WTC11 (cell line): ENCODE measurements around the gene XKR8. TPM values are rescaled to one million over a fixed set of nuclear protein-coding genes. Genes with fewer than 3 reads are reported as not detected.

ENCODE experiments used
- ATAC-seq: fragments of 200-7000 bp; cut with Tn5 transposase; 2 replicates; pipeline ENCODE4 v1.10.0; 2021; ENCODE audit warnings: mild to moderate bottlenecking, moderate library complexity
- CTCF ChIA-PET: fragments of 300-600 bp; sonication (Branson Sonifier 250); formaldehyde crosslinking; loops from one replicate; lab custom pipeline; 2021; ENCODE audit warnings: antibody characterized with exemption; lab: Charles Lee
- POLR2A ChIA-PET: fragments of 350-600 bp; sonication (Branson Sonifier 250); formaldehyde crosslinking; loops from one replicate; lab custom pipeline; 2021; ENCODE audit warnings: antibody characterized with exemption; lab: Charles Lee
- DNase-seq: peaks from one replicate; pipeline ENCODE4 v3.0.0; 2021; ENCODE audit warnings: low spot score
- H3K27ac Mint-ChIP-seq: 2 replicates; pipeline ENCODE4 v1.8.0; 2021; ENCODE audit warnings: mixed read lengths
- H3K27me3 Mint-ChIP-seq: 2 replicates; pipeline ENCODE4 v1.8.0; 2021; ENCODE audit warnings: low read depth, mild to moderate bottlenecking, moderate library complexity, mixed read lengths
- H3K36me3 Mint-ChIP-seq: 2 replicates; pipeline ENCODE4 v1.8.0; 2021; ENCODE audit warnings: mixed read lengths
- H3K4me1 Mint-ChIP-seq: 2 replicates; pipeline ENCODE4 v1.8.0; 2022; ENCODE audit warnings: mixed read lengths
- H3K4me3 Mint-ChIP-seq: 2 replicates; pipeline ENCODE4 v1.8.0; 2021; ENCODE audit warnings: mild to moderate bottlenecking, moderate library complexity, mixed read lengths
- H3K9me3 Mint-ChIP-seq: 2 replicates; pipeline ENCODE4 v1.8.0; 2021; ENCODE audit warnings: mixed read lengths
- AFF4 ChIP-seq: sonication (generic); formaldehyde crosslinking; IDR thresholded peaks from 2 replicates; pipeline ENCODE4 v1.8.1; 2023; ENCODE audit warnings: mild to moderate bottlenecking, missing genetic modification reagents, borderline replicate concordance
- CREB1 ChIP-seq: sonication (generic); formaldehyde crosslinking; IDR thresholded peaks from 2 replicates; pipeline ENCODE4 v1.8.0; 2023; ENCODE audit warnings: mild to moderate bottlenecking, missing genetic modification reagents
- CTCF ChIP-seq: fragments of 200-600 bp; IDR thresholded peaks from 2 replicates; pipeline ENCODE4 v1.8.0; 2022; ENCODE audit warnings: antibody characterized with exemption
- ELF4 ChIP-seq: sonication (generic); formaldehyde crosslinking; IDR thresholded peaks from 2 replicates; pipeline ENCODE4 v1.8.1; 2022; ENCODE audit warnings: low read depth, mild to moderate bottlenecking, moderate library complexity, missing genetic modification reagents
- EMX1 ChIP-seq: fragments of 250-450 bp; sonication (Bioruptor Pico); IDR thresholded peaks from 2 replicates; pipeline ENCODE4 v1.8.0; 2021; ENCODE audit warnings: mild to moderate bottlenecking
- ETV6 ChIP-seq: sonication (generic); formaldehyde crosslinking; IDR thresholded peaks from 2 replicates; pipeline ENCODE4 v1.8.1; 2022; ENCODE audit warnings: mild to moderate bottlenecking, missing genetic modification reagents
- GTF2I ChIP-seq: fragments of 250-450 bp; sonication (Bioruptor Pico); conservative IDR thresholded peaks from 2 replicates; pipeline ENCODE4 v1.4.0; 2021; ENCODE audit warnings: mild to moderate bottlenecking
- HMGXB4 ChIP-seq: sonication (generic); formaldehyde crosslinking; IDR thresholded peaks from 2 replicates; pipeline ENCODE4 v1.8.1; 2023; ENCODE audit warnings: mild to moderate bottlenecking, moderate library complexity, missing genetic modification reagents
- IRF2 ChIP-seq: sonication (generic); formaldehyde crosslinking; IDR thresholded peaks from 2 replicates; pipeline ENCODE4 v1.8.0; 2022; ENCODE audit warnings: low read depth, missing genetic modification reagents, borderline replicate concordance
- KAT7 ChIP-seq: sonication (generic); formaldehyde crosslinking; IDR thresholded peaks from 2 replicates; pipeline ENCODE4 v1.8.1; 2023; ENCODE audit warnings: missing genetic modification reagents, mild to moderate bottlenecking, borderline replicate concordance
- MXD4 ChIP-seq: fragments of 250-450 bp; sonication (Bioruptor Pico); IDR thresholded peaks from 2 replicates; pipeline ENCODE4 v1.8.0; 2021; ENCODE audit warnings: mild to moderate bottlenecking, moderate library complexity, borderline replicate concordance
- NR2C2 ChIP-seq: sonication (generic); formaldehyde crosslinking; IDR thresholded peaks from 2 replicates; pipeline ENCODE4 v1.8.0; 2022; ENCODE audit warnings: mild to moderate bottlenecking, missing genetic modification reagents
- RELA ChIP-seq: sonication (generic); formaldehyde crosslinking; IDR thresholded peaks from 2 replicates; pipeline ENCODE4 v1.8.1; 2022; ENCODE audit warnings: missing genetic modification reagents, mild to moderate bottlenecking, borderline replicate concordance
- RORB ChIP-seq: fragments of 250-450 bp; sonication (Bioruptor Pico); IDR thresholded peaks from 2 replicates; pipeline ENCODE4 v1.9.0; 2021; ENCODE audit warnings: mild to moderate bottlenecking
- SOX15 ChIP-seq: fragments of 250-450 bp; sonication (Bioruptor Pico); IDR thresholded peaks from 2 replicates; pipeline ENCODE4 v1.9.0; 2021; ENCODE audit warnings: mild to moderate bottlenecking
- TEAD1 ChIP-seq: sonication (generic); formaldehyde crosslinking; IDR thresholded peaks from 2 replicates; pipeline ENCODE4 v1.8.0; 2022; ENCODE audit warnings: mild to moderate bottlenecking, missing genetic modification reagents
- ZBTB21 ChIP-seq: sonication (generic); formaldehyde crosslinking; IDR thresholded peaks from 2 replicates; pipeline ENCODE4 v1.8.1; 2023; ENCODE audit warnings: mild to moderate bottlenecking, missing genetic modification reagents, borderline replicate concordance
- ZMAT4 ChIP-seq: fragments of 250-450 bp; sonication (Bioruptor Pico); IDR thresholded peaks from 2 replicates; pipeline ENCODE4 v1.9.0; 2021; ENCODE audit warnings: mild to moderate bottlenecking
- ZNF121 ChIP-seq: sonication (generic); formaldehyde crosslinking; IDR thresholded peaks from 2 replicates; pipeline ENCODE4 v1.8.0; 2023; ENCODE audit warnings: missing genetic modification reagents
- ZNF219 ChIP-seq: sonication (generic); formaldehyde crosslinking; IDR thresholded peaks from 2 replicates; pipeline ENCODE4 v1.8.0; 2023; ENCODE audit warnings: missing genetic modification reagents, mild to moderate bottlenecking, borderline replicate concordance
- ZNF281 ChIP-seq: sonication (generic); formaldehyde crosslinking; IDR thresholded peaks from 2 replicates; pipeline ENCODE4 v1.8.0; 2023; ENCODE audit warnings: mild to moderate bottlenecking, missing genetic modification reagents
- ZNF317 ChIP-seq: sonication (generic); formaldehyde crosslinking; IDR thresholded peaks from 2 replicates; pipeline ENCODE4 v1.8.1; 2023; ENCODE audit warnings: low read depth, mild to moderate bottlenecking, moderate library complexity, missing genetic modification reagents, borderline replicate concordance
- ZNF416 ChIP-seq: fragments of 250-450 bp; sonication (Bioruptor Pico); IDR thresholded peaks from 2 replicates; pipeline ENCODE4 v1.9.0; 2021; ENCODE audit warnings: mild to moderate bottlenecking, inconsistent platforms
- total RNA-seq: library from RNA; stranded (reverse); gene quantifications from 3 replicates; pipeline ENCODE4 v1.2.3, GENCODE V29; 2021

Gene XKR8
- total RNA-seq, 1 experiment from 2014 or later, result 15.5 TPM

GRCh38 chr1:27915082-27915575 is 44.6 kb upstream of the XKR8 start:
- H3K27me3 Mint-ChIP-seq, result peaks cover 46% of the 10 kb centered on the region
- TF ChIP-seq EMX1 (no peak), ETV6 (no peak), SOX15 (CRISPR knock-in tag) (no peak), RELA (no peak), HMGXB4 (CRISPR knock-in tag) (no peak), TEAD1 (CRISPR knock-in tag) (no peak), ZNF281 (0 out of 2 replicates have a peak, but pooled peaks have one; percentile 1), IRF2 (CRISPR knock-in tag) (no peak), GTF2I (CRISPR knock-in tag) (peak; percentile 60; the same call in 1 of the 2 replicates), ZNF121 (peak; percentile 49; the same call in 1 of the 2 replicates), CTCF (no peak)
- DNase-seq (no peak), ATAC-seq (no peak)
- H3K9me3 Mint-ChIP-seq, result peaks cover 6% of the 10 kb centered on the region
- POLR2A ChIA-PET, result no interaction called here
- no peak overlapping the region for H3K27ac Mint-ChIP-seq
- CTCF ChIA-PET, result no interaction called here
- peak overlapping the region; percentile 99 for H3K4me3 Mint-ChIP-seq
- H3K4me1 Mint-ChIP-seq, result 0 out of 2 replicates have a peak, but pooled peaks cover 3% of the 10 kb centered on the region
- H3K36me3 Mint-ChIP-seq, result peaks cover 22% of the 10 kb centered on the region

- CTCF ChIA-PET, result no interaction called here
- Mint-ChIP-seq H3K27ac (no peak overlapping the region), H3K4me3 (no peak overlapping the region), H3K9me3 (no peaks in the 10 kb centered on the region), H3K4me1 (no peaks in the 10 kb centered on the region), H3K27me3 (peaks cover 21% of the 10 kb centered on the region), H3K36me3 (no peaks in the 10 kb centered on the region)
- POLR2A ChIA-PET, result no interaction called here
- DNase-seq, result no peak
- no peak for ATAC-seq
- no peak for TF ChIP-seq AFF4 (CRISPR knock-in tag)
- TF ChIP-seq ZNF121, result no peak
- TF ChIP-seq ZNF219 (CRISPR knock-in tag), result no peak
- no peak for TF ChIP-seq ZNF317
- TF ChIP-seq CREB1 (CRISPR knock-in tag), result no peak
- TF ChIP-seq ZNF416, result no peak
- no peak for TF ChIP-seq KAT7 (CRISPR knock-in tag)
- no peak for TF ChIP-seq MXD4
- TF ChIP-seq ZNF281, result no peak
- no peak for TF ChIP-seq ETV6
- TF ChIP-seq ZMAT4 (CRISPR knock-in tag), result no peak
- TF ChIP-seq ZBTB21, result no peak
- no peak for TF ChIP-seq ELF4
- no peak for TF ChIP-seq NR2C2
- no peak for TF ChIP-seq SOX15 (CRISPR knock-in tag)
- TF ChIP-seq RORB (CRISPR knock-in tag), result no peak
These were observed 37.5 kb upstream of the XKR8 start for GRCh38 chr1:27922272-27922671.
